K562 (cell line): Measurements from ENCODE around the gene IL23R. TPM values are rescaled to one million over a fixed set of nuclear protein-coding genes. Genes with fewer than 3 reads are reported as not detected.
A peak's percentile ranks its signal among the peaks of the same experiment; 100 is the strongest.

Source experiments
- ATAC-seq: fragments of 200-7000 bp; cut with Tn5 transposase; 3 replicates; pipeline ENCODE4 v1.9.1; 2020; ENCODE audit warnings: moderate library complexity
- BruUV-seq: library from RNA; stranded (reverse); fragments of 400-500 nt; replicated peaks from 2 replicates; lab custom pipeline; 2021; lab: Mats Ljungman, UMichigan
- CTCF ChIA-PET: fragments of 300-600 bp; formaldehyde crosslinking; extraction: SDS; loops from one replicate; lab custom pipeline; 2021; ENCODE audit warnings: low intra/inter-chr PET ratio; lab: Yijun Ruan, JAX
- POLR2A ChIA-PET: fragments of 300-600, 350-650 bp; sonication (Branson Sonifier 250); formaldehyde crosslinking; extraction: SDS; loops from one replicate; lab custom pipeline; 2021; ENCODE audit warnings: antibody characterized with exemption, inconsistent platforms; lab: Yijun Ruan, JAX
- DNase-seq, 4 experiments: peaks; one replicate each; pipeline versions ENCODE4 v3.0.0 to v3.0.0-alpha.2; 2011 to 2018; ENCODE audit warnings: low spot score in 3 of 4, mixed read lengths in 3 of 4; ENCODE audit errors: extremely low read depth in 1 of 4
- FAIRE-seq: peaks from 2 replicates; lab custom pipeline; 2011; peaks lifted over from hg19 to GRCh38; lab: Jason Lieb, UNC
- H2AFZ ChIP-seq: 2 replicates; pipeline ENCODE4 v1.6.0; 2011; ENCODE audit warnings: low read depth, low read length, control low read depth, inconsistent platforms
- H3K27ac ChIP-seq: fragments of 200-600 bp; 3 replicates; pipeline ENCODE4 v1.8.0; 2011; ENCODE audit warnings: low read depth, mild to moderate bottlenecking, control low read depth, inconsistent platforms, low read length, moderate library complexity, mixed read lengths; ENCODE audit errors: extremely low read depth
- H3K27me3 ChIP-seq, 2 experiments: fragments of 300-600 bp in 1 of 2; 2 replicates in 1 of 2; 3 replicates in 1 of 2; pipeline versions ENCODE4 v1.6.0 to v1.8.0; 2011; ENCODE audit warnings: inconsistent platforms in 2 of 2, low read length in 2 of 2, mild to moderate bottlenecking in 1 of 2, mixed read lengths in 1 of 2, moderate library complexity in 1 of 2; ENCODE audit not compliant: control insufficient read depth in 2 of 2, insufficient read depth in 2 of 2
- H3K36me3 ChIP-seq: fragments of 300-600 bp; 3 replicates; pipeline ENCODE4 v1.8.0; 2011; ENCODE audit warnings: mild to moderate bottlenecking, low read length, inconsistent platforms; ENCODE audit not compliant: control insufficient read depth, insufficient read depth
- H3K4me1 ChIP-seq, 2 experiments: fragments of 200-600 bp in 1 of 2; replicated peaks in 1 of 2; 2 replicates in 1 of 2; 3 replicates in 1 of 2; pipeline versions ENCODE4 v1.5.1 to v1.8.0; 2011; ENCODE audit warnings: inconsistent platforms in 2 of 2, low read length in 2 of 2, mild to moderate bottlenecking in 1 of 2, mixed read lengths in 1 of 2, moderate library complexity in 1 of 2; ENCODE audit not compliant: control insufficient read depth in 2 of 2, insufficient read depth in 2 of 2
- H3K4me2 ChIP-seq: 2 replicates; pipeline ENCODE4 v1.6.1; 2011; ENCODE audit warnings: low read length, control low read depth, inconsistent platforms, mixed read lengths; ENCODE audit not compliant: insufficient read depth
- H3K4me3 ChIP-seq: fragments of 200-600 bp; sonication (generic), shearing (Covaris generic); 2 replicates; pipeline ENCODE4 v1.5.1; 2016; ENCODE audit warnings: control low read depth, inconsistent platforms
- H3K79me2 ChIP-seq: fragments of 200-600 bp; 3 replicates; pipeline ENCODE4 v1.8.0; 2011; ENCODE audit warnings: low read length, inconsistent platforms; ENCODE audit not compliant: control insufficient read depth, insufficient read depth
- H3K9ac ChIP-seq, 2 experiments: 2 replicates each; pipeline versions ENCODE4 v1.6.0 to v1.6.1; 2011; ENCODE audit warnings: low read depth in 2 of 2, low read length in 2 of 2, control low read depth in 1 of 2, inconsistent platforms in 1 of 2, mild to moderate bottlenecking in 1 of 2, mixed read lengths in 1 of 2; ENCODE audit not compliant: insufficient read depth in 1 of 2
- H3K9me1 ChIP-seq: one replicate; pipeline ENCODE4 v1.6.0; 2011; ENCODE audit warnings: inconsistent platforms, mild to moderate bottlenecking, low read length, moderate library complexity; ENCODE audit not compliant: control insufficient read depth, insufficient read depth
- H3K9me3 ChIP-seq: replicated peaks from 2 replicates; pipeline ENCODE4 v1.5.1; 2011; ENCODE audit warnings: low read depth, low read length, inconsistent platforms; ENCODE audit not compliant: control insufficient read depth, insufficient read depth
- H4K20me1 ChIP-seq: replicated peaks from 2 replicates; pipeline ENCODE4 v1.6.1; 2011; ENCODE audit warnings: low read length, inconsistent platforms, mixed read lengths; ENCODE audit not compliant: control insufficient read depth, insufficient read depth
- HDAC2 ChIP-seq: fragments of 450-650 bp; IDR thresholded peaks from 2 replicates; pipeline ENCODE4 v1.6.1; 2016; ENCODE audit warnings: mild to moderate bottlenecking
- LARP7 ChIP-seq: fragments of 450-650 bp; IDR thresholded peaks from 2 replicates; pipeline ENCODE4 v1.6.1; 2016
- MYBL2 ChIP-seq, 2 experiments: fragments of 450-650 bp in 1 of 2; sonication (generic) in 1 of 2; formaldehyde crosslinking in 1 of 2; IDR thresholded peaks; 2 replicates each; pipeline versions ENCODE4 v1.6.1 to v1.8.1; 2017 to 2022; ENCODE audit warnings: borderline replicate concordance in 1 of 2, inconsistent platforms in 1 of 2, low read depth in 1 of 2, mild to moderate bottlenecking in 1 of 2, missing genetic modification reagents in 1 of 2, moderate library complexity in 1 of 2
- NCOA4 ChIP-seq: fragments of 450-650 bp; IDR thresholded peaks from 2 replicates; pipeline ENCODE4 v1.6.1; 2018; ENCODE audit warnings: mild to moderate bottlenecking; ENCODE audit not compliant: partially characterized antibody
- NFATC3 ChIP-seq: fragments of 450-650 bp; IDR thresholded peaks from 2 replicates; pipeline ENCODE4 v1.6.1; 2017; ENCODE audit warnings: mild to moderate bottlenecking
- NRF1 ChIP-seq, 2 experiments: fragments of 450-650 bp; IDR thresholded peaks in 1 of 2; conservative IDR thresholded peaks in 1 of 2; 2 replicates each; pipeline ENCODE4 v1.6.1; 2014; ENCODE audit warnings: mild to moderate bottlenecking in 2 of 2
- RERE ChIP-seq: sonication (generic); formaldehyde crosslinking; IDR thresholded peaks from 2 replicates; pipeline ENCODE4 v1.8.0; 2023; ENCODE audit warnings: missing genetic modification reagents, mild to moderate bottlenecking, borderline replicate concordance
- RFX1 ChIP-seq: fragments of 450-650 bp; IDR thresholded peaks from 2 replicates; pipeline ENCODE4 v1.6.1; 2016; ENCODE audit warnings: mild to moderate bottlenecking, moderate library complexity
- SMARCB1 ChIP-seq: IDR thresholded peaks from 2 replicates; pipeline ENCODE4 v1.6.1; 2011; ENCODE audit warnings: improper control_type of control experiment, low read depth; ENCODE audit not compliant: insufficient read length
- STAT5B ChIP-seq: fragments of 250-450 bp; sonication (Bioruptor Pico); IDR thresholded peaks from 2 replicates; pipeline ENCODE4 v1.8.0; 2021; ENCODE audit warnings: mild to moderate bottlenecking, inconsistent platforms
- ZNF592 ChIP-seq: fragments of 450-650 bp; IDR thresholded peaks from 2 replicates; pipeline ENCODE4 v1.6.1; 2017; ENCODE audit warnings: antibody characterized with exemption, mild to moderate bottlenecking
- ZNF77 ChIP-seq: fragments of 250-450 bp; sonication (Bioruptor Pico); IDR thresholded peaks from 2 replicates; pipeline ENCODE4 v1.5.0; 2020
- ZZZ3 ChIP-seq: fragments of 450-650 bp; IDR thresholded peaks from 2 replicates; pipeline ENCODE4 v1.6.1; 2016; ENCODE audit warnings: antibody characterized with exemption, mild to moderate bottlenecking, moderate library complexity
- WGBS: fragments of 100-300 bp; shearing (Covaris generic); methylation state at CpG from one replicate; pipeline ENCODE4 v1.1.6; 2016; ENCODE audit warnings: low coverage, mixed read lengths; ENCODE audit not compliant: insufficient coverage; ENCODE audit errors: missing lambda C conversion rate; 5-methylcytosine and 5-hydroxymethylcytosine counted together
- in situ Hi-C: fragments of 300-500 bp; cut with MboI; formaldehyde crosslinking; loops from 4 replicates; pipeline ENCODE4 v1.15.0; 2018; ENCODE audit warnings: inconsistent platforms, mixed read lengths
- intact Hi-C: fragments of 100-400 bp; cut with micrococcal nuclease; formaldehyde crosslinking; loops from 2 replicates; pipeline ENCODE4 v1.14.2; 2022
- polyA plus RNA-seq, 8 experiments: library from polyadenylated mRNA; depleted of rRNA in 4 of 8; stranded (reverse) in 5 of 8; unstranded in 3 of 8; fragments of >200 nt; fragmentation: Nextera tagmentation in 2 of 8; fragmentation: Illumina TruSeq in 1 of 8; extraction: Ambion mirVana in 2 of 8; extraction: Trizol in 1 of 8; gene quantifications; 2 replicates each; pipeline versions ENCODE4 v1.2.1 to v1.2.3, GENCODE V29; 2011 to 2014; ENCODE audit warnings: inconsistent platforms in 1 of 8, missing spikeins in 1 of 8
- total RNA-seq, 7 experiments: library from RNA; depleted of rRNA in 6 of 7; stranded (reverse); fragments of >200 nt in 6 of 7; fragmentation: Illumina TruSeq in 2 of 7; extraction: Trizol in 2 of 7; gene quantifications; 2 replicates each; pipeline versions ENCODE4 v1.2.1 to v1.2.3, GENCODE V29; 2011 to 2021; ENCODE audit warnings: low replicate concordance in 1 of 7

IL23R gene
- total and polyA plus RNA-seq, 9 of the 15 experiments (the other 6 are each of a cell fraction or from before 2014, with no cell fraction given) = 4.4 to 52.7 (median 22.8) TPM

- TF ChIP-seq HDAC2 = no peak
- TF ChIP-seq, all 486 proteins: peak for 0
These were observed 15.3 kb upstream of the IL23R start (continued) for GRCh38 chr1:67150931-67151330.

- no peak for FAIRE-seq
- no peaks in the 10 kb centered on the region for H3K9me3 ChIP-seq
- H2AFZ ChIP-seq = no peak overlapping the region
- no peak overlapping the region for H3K27ac ChIP-seq
- H3K9ac ChIP-seq = no peak overlapping the region
- H3K4me3 ChIP-seq = no peak overlapping the region
- no peak for DNase-seq
- ATAC-seq = peak; percentile 61; the same call in 2 of the 3 replicates
- no peaks in the 10 kb centered on the region for H3K79me2 ChIP-seq
- peaks cover 0 to 4% of the 10 kb centered on the region in 2 experiments; a peak in 2 of 5 replicates for H3K4me1 ChIP-seq
- in situ Hi-C loops = no loop called here
- no peak overlapping the region for H3K4me2 ChIP-seq
- 6% methylated on average over 2 of the region's 2 CpGs for WGBS
- no TSS peak for BruUV-seq
- POLR2A ChIA-PET = interaction anchor here (0.9 to 1.2 kb wide), 2 partner anchors 9 to 16 kb away, joined by 3 to 6 read pairs; no protein-coding TSS in a partner anchor
- CTCF ChIA-PET = no interaction called here
- H3K27me3 ChIP-seq = peaks cover 0 to 12% of the 10 kb centered on the region in 2 experiments; a peak in 1 of 5 replicates
- H4K20me1 ChIP-seq = no peaks in the 10 kb centered on the region
- intact Hi-C loops = no loop called here
- no peaks in the 10 kb centered on the region for H3K36me3 ChIP-seq
- H3K9me1 ChIP-seq = no peaks in the 10 kb centered on the region
- TF ChIP-seq ZNF592 (no peak), STAT5B (CRISPR knock-in tag) (no peak), ZNF77 (CRISPR knock-in tag) (no peak), MYBL2 (IDR thresholded peaks at IDR 0.05; ENCODE audit: low read depth) (no peak), MYBL2 (CRISPR knock-in tag; IDR thresholded peaks at IDR 0.05; ENCODE audit: borderline replicate concordance) (no peak), RFX1 (peak; percentile 91), LARP7 (no peak), NCOA4 (no peak), NRF1 (conservative IDR thresholded peaks at IDR 0.05 in 1 of 2, IDR thresholded peaks at IDR 0.05 in 1 of 2) (no peak), ZZZ3 (no peak), RERE (no peak), SMARCB1 (no peak), NFATC3 (no peak)
These were observed 7.9 kb upstream of the IL23R start for GRCh38 chr1:67158401-67158800.
